T47D (cell line): ENCODE results near the gene CACNA1I.

Experiments
- DNase-seq, 2 experiments: peaks; one replicate each; pipeline versions ENCODE4 v3.0.0 to v3.0.0-alpha.2; 2011 to 2012; ENCODE audit warnings: low read depth in 1 of 2, low spot score in 1 of 2
- JUND ChIP-seq: IDR thresholded peaks from 2 replicates; pipeline ENCODE4 v1.6.1; 2012; ENCODE audit warnings: low read depth
- in situ Hi-C: cut with HindIII; loops from 2 replicates; pipeline ENCODE4 v1.10.0; 2016; ENCODE audit warnings: low sequenced_read_pairs, low pct_unique_long_range_greater_than_20kb

The CACNA1I gene

DNA sequence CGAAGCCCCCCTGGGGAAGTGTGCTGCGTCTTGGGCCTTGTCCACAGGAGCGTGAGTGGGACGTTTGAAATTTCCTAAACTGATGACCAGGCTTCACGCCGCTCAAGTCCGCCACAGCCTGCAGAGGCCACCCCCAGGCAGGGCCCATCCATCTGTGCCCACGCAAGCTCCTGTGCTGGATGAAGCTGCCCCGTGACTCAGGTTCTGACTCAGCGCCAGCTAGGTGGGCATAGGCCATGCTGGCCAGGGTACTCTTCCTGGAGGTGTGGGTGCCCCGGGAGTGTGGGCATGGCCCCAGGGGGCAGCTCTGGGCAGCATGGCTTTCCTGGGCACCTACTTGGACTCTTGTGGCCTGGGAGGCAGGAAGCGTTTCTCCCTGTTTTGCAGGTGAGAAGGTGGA, 134.8 kb downstream of the CACNA1I start:
- no peak for DNase-seq
- in situ Hi-C loops: no loop called here
- TF ChIP-seq JUND: no peak

DNA sequence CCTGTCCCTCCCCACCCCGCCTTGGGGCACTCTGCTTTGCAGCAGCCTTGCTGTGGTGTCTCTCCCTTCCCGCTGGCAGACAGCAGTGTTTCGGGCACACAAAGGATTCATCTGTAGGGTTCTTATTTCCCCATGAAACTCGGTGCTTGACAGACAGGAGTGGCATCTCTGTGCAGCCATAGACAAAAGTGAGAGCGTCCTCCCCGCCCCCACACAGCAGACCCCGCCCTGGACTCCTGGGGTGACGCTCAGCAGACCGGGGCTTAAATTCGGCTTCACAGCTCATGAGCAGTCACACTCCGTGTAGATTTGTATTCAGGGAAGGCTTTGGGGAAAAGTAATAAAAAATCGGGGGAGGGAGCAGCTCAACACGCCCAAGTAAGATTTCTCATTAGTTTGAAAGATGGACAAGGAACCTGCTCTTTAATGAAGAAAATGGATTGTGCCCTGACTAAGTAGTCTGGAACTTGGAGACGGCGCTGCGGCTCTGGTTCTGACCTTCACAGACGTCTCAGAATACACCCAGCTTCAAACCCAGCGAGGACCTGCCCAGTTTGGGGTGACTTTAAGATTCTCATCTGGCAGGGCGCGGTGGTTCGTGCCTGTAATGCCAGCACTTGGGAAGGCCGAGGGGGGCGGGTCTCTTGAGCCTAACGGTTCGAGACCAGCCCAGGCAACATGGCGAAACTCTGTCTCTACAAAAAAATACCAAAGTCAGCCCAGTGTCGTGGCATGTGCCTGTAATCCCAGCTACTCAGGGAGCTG, 136.0 kb downstream of the CACNA1I start:
- TF ChIP-seq JUND: no peak
- in situ Hi-C loops: no loop called here
- DNase-seq: no peak

- no peak for DNase-seq
- in situ Hi-C loops: no loop called here
- TF ChIP-seq JUND: no peak
These were observed 136.8 kb downstream of the CACNA1I start for GRCh38 chr22:39707351-39707750.

GRCh38 chr22:39707816-39708215, 137.3 kb downstream of the CACNA1I start:
- TF ChIP-seq JUND: no peak
- in situ Hi-C loops: no loop called here
- no peak for DNase-seq

- no peak for DNase-seq
- no peak for TF ChIP-seq JUND
- in situ Hi-C loops: no loop called here
These were observed 140.0 kb downstream of the CACNA1I start for GRCh38 chr22:39710380-39711150.

DNA sequence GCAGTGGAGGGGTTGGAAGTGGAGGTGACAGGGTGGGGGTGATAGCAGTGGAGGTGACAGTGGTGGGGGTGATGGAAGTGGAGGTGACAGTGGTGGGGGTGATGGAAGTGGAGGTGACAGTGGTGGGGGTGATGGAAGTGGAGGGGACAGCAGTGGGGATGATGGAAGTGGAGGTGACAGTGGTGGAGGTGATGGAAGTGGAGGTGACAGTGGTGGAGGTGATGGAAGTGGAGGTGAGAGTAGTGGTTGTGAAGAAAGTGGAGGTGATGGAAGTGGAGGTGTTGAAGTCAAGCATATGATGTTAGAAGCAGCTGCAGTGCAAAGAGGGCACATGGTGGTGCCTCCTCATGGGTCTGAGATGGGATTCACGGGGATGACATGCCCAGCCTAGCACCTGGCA, 141.5 kb downstream of the CACNA1I start:
- no peak for TF ChIP-seq JUND
- DNase-seq: no peak
- in situ Hi-C loops: no loop called here

- TF ChIP-seq JUND: no peak
- in situ Hi-C loops: no loop called here
- DNase-seq: no peak
These were observed 142.4 kb downstream of the CACNA1I start for GRCh38 chr22:39712751-39713525.

DNA sequence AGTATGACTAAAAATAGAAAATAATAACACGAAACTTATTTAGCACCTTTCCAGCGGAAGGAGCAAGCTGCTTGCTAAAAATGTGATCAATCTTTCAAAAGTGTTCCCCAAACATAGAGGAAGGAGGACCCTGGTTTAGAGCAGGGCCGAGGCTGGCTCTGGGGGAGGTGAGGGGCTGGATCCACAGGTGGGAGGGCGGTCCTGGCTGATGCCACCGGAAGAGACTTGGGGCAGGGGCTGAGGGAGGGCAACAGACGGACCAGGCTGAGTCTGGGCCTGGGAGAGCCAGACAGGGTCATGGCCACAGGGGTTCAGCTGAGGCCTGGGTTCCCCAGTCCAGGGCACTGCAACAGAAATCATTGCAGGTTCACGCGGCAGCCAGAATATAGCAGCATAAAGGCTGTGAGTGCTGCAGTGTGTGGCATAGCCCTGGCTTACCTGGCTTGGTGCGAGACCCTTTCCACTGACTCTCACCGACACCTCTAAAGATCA, 143.3 kb downstream of the CACNA1I start:
- no peak for DNase-seq
- no peak for TF ChIP-seq JUND
- in situ Hi-C loops: no loop called here

- no peak for TF ChIP-seq JUND
- no peak for DNase-seq
- in situ Hi-C loops: no loop called here
These were observed 143.8 kb downstream of the CACNA1I start for GRCh38 chr22:39714321-39714720.

DNA sequence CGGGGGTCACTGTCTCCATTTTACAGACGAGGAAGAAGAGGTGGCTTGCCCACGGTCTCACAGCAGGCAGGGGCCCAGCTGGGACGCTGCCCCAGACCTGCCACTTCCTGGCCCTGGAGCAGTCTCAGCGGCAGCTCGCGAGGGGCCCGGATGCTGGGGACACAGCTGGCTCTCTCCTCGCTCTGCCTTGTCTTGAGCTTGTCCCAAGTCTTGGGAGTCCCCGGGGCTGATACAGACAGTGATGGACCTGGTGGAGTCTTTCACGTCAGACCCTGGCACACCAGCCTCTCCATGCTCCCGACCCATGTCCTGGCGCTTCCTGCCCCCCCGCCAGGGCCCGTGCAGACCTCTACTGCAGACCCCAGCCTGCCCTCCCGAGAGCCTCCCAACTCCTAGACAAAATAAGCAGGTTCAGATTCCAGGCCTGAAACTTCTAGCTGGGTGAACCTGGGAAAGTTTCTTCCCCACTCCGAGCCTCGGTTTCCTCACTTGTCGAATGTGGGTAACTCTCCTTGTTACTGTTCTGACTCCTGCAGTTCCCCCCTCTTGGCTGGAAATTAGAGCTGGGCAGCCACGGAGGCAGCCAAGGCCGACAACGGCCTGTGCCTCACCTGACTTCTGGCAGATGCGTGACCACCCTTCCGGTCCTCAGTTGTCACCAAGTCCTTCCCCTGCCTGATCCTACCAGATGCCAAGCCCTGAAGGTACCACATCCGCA, 145.4 kb downstream of the CACNA1I start:
- in situ Hi-C loops: no loop called here
- no peak for DNase-seq
- no peak for TF ChIP-seq JUND

GRCh38 chr22:39716534-39716933, 146.0 kb downstream of the CACNA1I start:
- TF ChIP-seq JUND: no peak
- DNase-seq: no peak
- in situ Hi-C loops: no loop called here

DNA sequence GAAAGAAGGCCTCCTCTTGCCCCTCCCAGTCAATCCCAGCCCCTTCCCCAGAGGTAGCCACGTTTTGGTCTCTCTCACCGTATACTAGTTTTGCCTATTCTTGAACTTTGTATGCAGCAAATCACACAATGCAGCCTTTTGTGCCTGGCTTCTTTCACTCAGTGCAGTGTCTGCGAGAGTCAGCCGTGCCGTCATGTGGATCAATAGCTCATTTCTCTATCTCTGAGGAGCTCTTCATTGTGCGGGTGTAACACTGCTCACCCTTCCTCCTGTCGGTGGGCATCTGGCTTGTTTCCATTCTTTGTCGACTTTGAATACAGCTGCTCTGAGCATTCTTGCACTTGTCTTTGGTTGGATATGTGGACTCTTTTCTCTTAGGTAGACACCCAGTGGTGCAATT, 146.5 kb downstream of the CACNA1I start:
- no peak for TF ChIP-seq JUND
- in situ Hi-C loops: no loop called here
- DNase-seq: no peak

GRCh38 chr22:39718206-39718605, 147.7 kb downstream of the CACNA1I start:
- no peak for DNase-seq
- TF ChIP-seq JUND: no peak
- in situ Hi-C loops: no loop called here
